GM21737 (cell line): ENCODE data around the gene HSPA9.
A peak's percentile ranks its signal among the peaks of the same experiment; 100 is the strongest.

Experiments
- ATAC-seq: cut with Tn5 transposase; IDR thresholded peaks from one replicate; pipeline ENCODE4 v1.9.1; 2021; ENCODE audit warnings: mild to moderate bottlenecking, moderate library complexity; ENCODE audit not compliant: unreplicated experiment

HSPA9 gene

DNA sequence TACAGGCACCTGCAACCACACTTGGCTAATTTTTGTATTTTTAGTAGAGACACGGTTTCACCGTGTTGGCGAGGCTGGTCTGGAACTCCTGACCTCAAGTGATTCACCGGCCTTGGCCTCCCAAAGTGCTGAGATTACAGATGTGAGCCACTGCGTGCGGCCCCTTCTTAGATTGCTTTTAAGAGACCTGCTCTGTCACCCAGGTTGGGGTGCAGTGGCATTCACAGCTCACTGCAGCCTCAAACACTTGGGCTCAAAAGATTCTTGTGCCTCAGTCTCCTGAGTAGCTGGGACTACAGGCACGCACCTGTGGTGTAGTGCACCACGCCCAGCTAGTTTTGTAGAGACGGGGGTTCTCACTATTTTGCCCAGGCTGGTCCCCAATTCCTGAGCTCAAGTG lies 11.0 kb downstream of the HSPA9 start:
- no peak for ATAC-seq

DNA sequence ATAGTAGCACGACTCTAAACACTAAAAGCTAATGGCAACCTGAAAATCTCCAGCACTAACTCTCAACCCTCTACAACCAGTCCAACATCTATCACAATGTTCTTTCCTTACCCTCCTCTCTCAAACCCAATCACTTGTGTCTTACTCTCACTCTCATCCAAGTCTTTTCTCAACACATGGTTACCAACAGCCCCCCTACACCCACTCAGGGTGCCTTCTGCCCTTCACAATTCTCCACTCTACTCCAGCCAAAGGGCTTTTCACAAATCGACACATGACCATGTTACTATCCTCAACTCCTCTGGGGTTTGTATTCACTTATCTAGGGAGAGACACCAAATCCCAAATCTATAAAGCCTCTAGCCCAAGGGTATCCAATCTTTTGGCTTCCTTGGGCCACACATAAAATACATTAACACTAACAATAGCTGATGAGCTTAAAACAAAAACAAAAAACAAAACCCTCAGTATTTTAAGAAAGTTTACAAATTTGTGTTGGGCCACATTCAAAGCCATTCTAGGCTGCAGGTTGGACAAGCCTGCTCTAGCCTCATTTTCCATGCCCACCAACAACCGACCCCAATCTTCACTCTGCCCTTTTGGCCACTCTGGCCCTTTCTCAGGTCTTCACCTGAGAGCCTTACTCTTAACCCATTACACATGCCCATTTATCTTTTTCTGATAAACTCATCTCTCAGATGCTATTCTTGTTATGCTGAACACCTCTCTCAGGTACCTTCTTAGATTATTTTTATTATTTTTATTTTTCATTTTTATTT lies 11.7 kb downstream of the HSPA9 start:
- no peak for ATAC-seq

DNA sequence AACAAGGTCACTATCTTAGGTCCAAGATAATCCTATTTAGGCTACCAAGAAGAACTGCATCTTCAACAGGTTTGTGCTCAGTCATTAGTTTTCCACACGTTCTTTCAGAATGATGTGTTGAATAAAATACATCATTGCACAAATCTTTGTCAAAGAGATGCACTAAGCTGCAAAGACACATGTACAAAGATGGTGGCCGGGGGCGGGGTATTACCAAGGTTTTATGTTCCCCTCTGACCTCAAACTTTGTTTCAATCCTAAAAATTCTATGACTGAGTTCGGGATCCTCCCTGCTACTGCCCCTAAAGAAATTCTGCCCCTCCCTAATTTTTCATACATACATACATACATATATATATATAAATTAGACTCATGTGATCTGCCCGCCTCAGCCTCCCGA lies 14.2 kb downstream of the HSPA9 start:
- ATAC-seq: no peak

DNA sequence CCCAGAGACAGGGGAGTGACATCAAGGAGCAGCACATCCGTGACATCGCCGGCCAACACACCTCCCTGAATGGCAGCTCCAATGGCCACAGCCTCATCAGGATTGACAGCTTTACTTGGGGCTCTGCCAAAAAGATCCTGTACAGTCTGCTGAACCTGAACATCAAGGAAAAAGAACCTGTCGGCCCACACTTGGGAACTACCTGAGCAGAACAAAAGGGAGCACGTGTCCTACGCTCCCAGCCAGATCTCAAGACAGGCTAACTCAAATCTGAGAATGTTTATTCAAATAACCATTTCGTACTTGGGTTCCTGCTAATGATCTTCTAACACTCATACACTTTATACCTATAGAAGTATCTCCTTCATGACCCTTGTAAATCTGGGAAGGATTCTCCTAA lies 15.3 kb downstream of the HSPA9 start:
- ATAC-seq: no peak

DNA sequence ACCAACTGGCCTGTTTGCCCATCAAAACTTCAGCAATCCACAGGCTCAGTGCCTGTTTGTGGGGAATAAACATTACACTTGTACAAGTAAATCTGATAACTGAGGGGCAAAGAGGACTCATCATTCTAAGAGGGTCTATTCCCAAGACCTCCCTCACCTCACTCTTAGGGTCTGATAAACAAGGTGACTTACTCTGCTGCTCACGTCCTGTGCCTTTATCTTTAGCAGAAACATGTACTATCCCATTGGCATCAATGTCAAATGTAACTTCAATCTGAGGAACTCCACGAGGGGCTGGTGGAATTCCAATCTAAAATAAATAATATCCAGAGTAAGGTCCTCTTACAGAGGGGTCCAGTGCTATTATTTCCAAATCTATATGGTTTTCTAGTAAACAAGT lies 17.5 kb downstream of the HSPA9 start:
- no peak for ATAC-seq

DNA sequence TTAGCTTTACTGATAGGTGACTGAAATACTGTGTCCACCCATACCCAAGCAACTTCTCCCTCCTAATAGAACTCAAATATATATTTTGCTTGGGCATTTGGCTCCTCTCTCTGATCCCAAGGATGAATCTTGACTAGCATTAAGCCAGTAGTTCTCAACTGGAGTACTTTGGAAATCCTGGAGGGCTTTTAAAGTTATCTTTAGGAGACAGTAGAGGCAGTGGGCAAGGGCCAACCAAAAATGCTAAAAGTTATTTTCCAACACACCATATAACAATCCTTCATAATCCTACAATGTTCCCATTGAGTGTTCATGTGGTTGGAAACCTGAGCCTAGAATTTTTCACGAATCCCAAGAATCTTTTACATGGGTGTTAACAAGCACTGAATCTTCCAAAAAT lies 21.1 kb downstream of the HSPA9 start:
- no peak for ATAC-seq

DNA sequence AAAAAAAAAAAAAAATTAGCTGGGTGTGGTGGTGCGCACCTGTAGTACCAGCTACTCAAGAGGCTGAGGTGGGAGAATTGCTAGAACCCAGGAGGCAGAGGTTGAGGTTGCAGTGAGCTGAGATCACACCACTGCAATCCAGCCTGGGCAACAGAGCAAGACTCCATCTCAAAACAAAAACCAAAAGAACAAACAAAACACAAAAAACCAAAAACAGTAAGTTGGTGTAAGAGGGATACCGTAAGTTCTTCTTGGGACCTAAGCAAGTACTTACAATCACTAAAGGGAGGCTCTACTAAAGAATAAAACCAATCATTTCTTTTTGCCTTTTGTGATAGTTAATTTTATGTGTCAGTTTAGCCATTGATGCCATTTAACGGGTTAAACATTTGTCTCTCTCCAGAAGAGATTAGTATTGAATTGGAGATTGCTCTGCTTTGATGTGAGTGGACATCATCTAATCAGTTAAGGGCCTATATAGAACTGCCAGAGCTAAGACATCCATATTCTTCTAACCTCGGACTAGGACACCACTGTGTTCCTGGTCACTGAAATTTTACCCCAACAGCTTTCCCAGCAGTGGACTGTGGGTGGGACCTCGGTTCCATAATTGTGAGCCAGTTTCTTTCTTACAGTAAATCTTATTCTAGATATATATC lies 21.6 kb downstream of the HSPA9 start:
- no peak for ATAC-seq

DNA sequence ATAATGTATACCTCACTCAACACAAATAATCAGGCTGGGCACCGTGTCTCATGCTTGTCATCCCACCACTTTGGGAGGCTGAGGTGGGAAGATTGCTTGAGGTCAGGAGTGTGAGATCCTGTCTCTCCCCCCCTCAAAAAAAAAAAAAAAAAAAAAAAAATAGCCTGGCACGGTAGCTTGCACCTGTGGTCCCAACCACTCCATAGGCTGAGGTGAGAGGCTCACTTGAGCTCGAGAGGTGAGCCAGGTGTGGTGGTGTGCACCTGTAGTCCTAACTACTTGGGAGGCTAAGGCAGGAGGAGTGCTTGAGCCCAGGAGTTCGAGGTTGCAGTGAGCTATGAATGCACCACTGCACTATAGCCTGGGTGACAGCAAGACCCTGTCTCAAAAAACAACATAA lies 22.5 kb downstream of the HSPA9 start:
- ATAC-seq: no peak

DNA sequence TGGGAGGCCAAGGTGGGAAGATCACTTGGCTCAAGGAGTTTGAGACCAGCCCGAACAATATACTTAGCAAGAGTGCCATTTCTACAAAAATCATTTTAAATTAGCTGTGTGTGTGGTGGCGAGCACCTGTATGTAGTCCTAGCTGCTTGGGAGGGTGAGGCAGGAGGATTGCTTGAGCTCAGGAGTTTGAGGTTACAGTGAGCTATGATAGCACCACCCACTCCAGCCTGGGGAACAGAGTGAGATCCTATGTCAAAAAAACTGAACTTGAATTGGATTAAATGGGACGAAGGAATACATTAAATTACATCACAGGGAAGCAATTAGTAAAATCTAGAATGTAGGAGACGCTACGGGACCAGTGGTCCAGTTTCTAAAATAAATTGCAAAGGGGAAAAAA lies 25.8 kb downstream of the HSPA9 start:
- no peak for ATAC-seq

DNA sequence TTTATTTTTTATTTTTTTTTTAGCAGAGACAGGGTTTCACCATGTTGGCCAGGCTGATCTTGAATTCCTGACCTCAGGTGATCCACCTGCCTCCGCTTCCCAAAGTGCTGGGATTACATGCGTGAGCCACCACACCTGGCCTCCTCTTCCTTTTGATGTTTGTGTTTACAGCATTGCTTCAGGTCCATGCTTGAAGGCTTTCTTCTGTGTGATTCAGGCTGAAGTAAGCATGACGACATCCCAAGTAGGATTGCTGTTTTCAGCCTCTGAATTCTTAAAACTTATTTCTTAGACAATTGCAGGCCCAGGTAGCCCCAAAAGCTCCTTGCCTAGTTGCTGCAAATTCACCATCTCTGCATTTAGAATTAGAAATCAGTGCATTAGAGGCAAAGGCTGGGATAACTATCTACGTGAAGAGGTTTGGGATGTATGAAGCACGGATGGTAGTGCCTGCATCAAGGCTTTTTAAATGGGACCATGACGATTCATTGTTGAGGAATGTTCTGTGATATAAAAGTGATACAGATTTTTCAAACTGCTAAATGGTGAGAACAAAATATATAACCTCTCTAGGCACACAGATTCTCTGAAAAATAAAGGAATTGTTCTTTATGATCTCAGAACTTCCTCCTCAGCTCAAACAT lies 29.2 kb downstream of the HSPA9 start:
- no peak for ATAC-seq

DNA sequence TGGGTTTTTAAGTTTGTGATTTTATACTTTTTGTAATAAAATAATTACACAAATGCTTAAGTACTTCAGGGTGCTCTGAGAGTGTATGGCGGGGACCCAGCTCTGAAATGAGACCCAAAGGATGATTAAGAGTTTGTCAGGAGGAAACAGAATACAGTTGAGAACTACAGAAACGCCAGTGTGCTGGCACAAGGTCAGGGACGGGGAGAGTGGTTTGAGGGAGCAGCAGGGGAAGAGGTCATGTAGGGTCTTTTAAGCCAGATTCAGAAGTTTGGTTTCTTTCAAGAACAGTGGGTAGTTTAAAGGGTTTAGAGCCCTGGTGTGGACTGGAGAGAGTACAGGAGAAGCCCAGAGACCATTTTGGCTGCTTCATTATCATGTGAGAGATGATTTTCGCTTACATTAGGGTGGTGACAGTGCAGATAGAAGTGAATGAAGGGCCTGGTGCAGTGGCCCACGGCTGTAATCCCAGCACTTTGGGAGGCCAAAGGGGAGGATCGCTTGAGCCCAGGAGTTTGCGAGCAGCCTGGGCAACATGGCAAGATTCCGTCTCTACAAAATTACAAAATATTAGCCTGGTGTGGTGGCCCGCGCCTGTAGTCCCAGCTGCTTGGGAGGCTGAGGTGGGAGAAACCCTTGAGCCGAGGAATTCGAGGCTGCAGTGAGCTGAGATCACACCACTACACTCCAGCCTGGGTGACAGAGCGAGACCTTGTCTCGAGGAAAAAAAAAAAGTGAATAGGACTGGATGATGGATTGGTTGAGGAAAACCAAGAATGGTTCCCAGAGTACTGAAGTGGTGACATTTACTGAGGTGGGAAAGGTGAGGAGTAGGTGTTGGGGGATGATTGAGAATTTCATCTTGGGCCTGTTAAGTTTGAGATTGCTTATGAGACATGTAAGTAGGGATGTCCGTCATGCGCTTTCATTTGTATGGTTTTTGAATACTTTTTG lies 30.7 kb downstream of the HSPA9 start:
- no peak for ATAC-seq

DNA sequence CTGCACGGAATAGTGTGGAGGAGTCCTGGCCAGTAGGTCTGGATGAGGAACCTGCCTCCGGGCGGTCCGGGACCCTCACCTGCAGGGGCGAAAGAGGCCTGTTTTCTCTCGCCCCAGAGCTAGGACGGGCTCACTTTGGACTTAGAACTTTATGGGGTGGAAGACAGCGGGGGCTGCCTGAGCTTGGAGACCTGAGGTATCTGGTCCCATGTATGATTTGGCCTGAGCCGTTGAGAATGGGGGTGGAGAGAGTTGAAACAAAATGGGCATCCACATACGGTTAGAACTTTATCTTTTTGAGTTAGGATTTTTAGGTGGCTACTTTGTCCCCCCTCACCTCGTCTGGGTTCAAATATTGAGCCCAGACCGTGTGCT lies 31.5 kb downstream of the HSPA9 start:
- peak; percentile 29 for ATAC-seq

DNA sequence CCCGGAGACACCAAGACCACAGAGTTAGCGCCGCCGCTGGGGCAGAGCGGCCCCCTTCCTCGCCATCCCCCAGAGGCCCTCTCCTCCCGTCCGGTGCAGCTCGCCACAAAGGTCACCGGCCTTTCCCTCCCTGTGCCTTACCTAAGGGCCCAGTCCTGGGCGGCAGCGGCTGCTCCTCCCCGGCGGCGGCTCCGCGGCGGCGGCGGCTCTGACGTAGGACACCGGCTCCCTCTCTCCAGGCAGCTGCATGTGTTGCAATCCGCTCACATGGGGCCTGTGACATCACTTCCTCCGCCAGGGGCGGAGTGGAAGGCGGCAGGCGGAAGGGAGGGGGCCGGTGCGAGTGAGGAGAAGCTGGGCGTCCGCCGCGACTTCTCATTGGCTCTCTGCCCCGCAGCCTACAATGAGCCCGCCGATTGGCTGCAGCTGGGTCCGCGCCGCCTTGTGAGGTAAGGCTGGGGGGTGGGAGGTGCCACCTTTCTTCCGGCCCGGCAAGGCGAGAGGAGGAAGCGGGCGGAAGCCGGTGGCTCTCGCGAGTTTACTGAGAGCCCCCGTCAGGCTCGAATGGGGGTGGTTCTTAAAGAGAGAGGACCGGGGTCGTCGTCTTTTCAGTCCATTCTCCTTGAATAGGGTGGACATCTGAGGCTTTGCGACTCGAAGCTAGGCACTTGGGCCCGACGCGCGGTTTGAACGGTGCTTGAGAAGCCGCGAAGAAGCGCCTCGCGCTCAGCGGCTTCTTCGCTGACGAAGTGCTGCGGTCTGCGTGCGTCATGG lies 32.1 kb downstream of the HSPA9 start, which contains the start of gene ETF1:
TSS of gene ETF1 (minus strand) at position 281 of the 774 bp plus-strand sequence. CDS start 318 bp downstream, outside the sequence.
- ATAC-seq: peak; percentile 90

DNA sequence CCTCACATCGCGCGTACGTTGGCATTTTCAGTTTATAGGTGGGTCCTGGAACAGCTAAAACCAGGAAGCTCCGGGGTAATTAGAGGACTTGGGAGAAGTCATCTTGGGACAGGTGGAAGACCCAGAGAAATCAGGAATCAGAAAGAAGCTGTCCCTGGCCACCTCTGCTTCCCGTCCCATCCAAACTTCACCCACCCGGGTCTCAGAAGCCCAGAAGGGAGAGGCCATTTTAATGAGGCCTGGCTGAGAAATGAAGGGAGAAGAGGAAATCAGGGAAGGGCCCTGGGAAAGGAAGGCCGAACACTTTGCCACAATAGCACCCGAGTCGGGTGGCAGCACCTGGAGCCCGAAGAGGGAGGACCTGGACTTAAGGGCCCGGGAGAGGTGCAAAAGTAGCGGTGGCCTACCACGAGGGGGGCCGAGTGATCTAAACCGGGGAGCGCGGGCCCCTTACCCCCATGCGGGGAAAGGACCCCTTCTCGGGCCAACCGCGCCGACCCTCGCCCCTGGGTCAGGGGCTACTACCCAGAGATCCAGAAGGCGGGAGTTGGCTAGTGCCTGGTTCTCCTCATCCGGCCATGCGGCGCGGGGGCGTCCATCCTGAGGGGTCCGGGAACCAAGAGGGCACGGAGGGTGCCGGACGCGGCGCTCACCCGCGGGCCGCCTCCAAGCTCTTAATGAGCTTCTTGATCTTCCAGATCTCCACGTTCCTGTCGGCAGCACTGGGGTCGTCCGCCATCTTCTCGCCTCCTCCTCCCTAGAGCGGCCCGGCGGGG lies 32.8 kb downstream of the HSPA9 start:
- ATAC-seq: no peak

DNA sequence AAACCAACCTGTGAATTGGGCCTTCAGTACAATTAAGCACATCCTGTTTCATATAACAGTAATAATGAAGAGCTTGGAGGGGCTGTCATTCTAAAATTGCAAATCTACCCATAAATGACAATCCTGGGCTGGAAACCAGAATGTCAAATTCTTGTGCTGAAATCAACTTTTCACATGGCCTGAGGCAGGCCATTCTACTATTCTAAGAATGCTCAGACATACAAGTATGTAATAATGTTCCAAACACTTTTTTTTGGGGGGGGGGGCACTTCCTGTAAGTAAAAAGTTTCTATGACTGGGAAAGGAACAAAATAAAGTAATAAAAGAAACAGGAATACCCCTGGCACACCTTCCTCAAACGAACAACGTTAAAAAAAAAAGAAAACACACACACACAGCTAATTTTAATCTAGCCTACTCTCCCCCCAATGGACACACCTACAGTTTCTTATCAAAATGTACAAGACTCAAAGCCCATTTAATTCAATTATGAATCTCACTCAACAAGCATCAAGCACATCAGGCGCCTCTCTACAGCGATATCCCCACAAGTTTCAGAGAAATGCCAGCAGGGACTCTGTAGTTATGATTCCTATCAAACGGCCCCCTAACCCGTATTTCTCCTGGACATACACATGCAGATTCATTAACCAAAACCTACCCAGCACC lies 33.6 kb downstream of the HSPA9 start:
- no peak for ATAC-seq

DNA sequence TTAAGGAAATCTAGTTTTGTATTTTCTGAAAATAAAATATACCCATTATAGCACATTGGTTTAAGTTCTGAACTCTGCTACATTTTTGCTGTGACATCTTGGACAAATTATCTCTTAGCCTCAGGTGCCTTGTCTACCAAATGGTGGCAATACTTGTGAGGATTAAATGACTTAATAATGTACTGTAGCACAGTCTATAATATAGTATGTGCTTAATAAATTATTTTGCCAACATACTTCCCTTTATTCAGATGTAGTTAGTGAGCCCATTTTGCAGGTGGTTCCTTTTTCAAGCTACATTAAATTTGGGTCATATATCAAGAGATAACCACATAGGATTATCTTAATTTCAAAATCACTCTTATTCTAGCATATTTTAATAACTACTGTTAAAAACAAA lies 35.4 kb downstream of the HSPA9 start:
- no peak for ATAC-seq

DNA sequence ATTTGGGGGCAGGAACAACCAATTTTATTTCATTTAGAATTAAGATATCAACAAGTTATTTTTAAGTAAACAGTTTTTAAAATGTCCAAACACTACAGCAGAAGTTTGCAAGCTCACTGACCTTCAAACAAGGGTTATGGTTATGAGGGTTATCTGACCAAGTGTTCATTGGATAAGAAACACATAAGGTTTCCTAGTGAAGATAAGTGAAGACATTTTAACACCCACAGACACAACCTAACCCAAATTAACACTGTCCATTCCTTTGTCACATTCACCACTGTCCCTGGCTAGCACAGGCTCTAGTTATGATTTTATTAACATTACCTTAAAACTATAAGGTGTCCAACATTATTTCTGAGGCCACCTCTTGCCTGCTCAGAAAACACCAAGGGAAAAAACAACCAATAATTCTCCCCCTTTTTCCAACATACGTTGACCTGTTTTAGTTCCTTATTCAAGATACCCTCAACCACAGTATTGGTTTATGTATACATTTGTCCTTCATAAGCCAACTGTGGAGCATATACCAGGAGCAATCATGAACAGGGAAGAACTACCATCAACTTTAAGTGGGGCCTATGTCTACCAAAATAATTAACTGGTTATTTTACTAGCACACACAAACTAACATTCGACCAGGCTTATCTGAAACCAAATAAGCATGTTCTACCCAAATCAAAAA lies 36.1 kb downstream of the HSPA9 start:
- no peak for ATAC-seq

DNA sequence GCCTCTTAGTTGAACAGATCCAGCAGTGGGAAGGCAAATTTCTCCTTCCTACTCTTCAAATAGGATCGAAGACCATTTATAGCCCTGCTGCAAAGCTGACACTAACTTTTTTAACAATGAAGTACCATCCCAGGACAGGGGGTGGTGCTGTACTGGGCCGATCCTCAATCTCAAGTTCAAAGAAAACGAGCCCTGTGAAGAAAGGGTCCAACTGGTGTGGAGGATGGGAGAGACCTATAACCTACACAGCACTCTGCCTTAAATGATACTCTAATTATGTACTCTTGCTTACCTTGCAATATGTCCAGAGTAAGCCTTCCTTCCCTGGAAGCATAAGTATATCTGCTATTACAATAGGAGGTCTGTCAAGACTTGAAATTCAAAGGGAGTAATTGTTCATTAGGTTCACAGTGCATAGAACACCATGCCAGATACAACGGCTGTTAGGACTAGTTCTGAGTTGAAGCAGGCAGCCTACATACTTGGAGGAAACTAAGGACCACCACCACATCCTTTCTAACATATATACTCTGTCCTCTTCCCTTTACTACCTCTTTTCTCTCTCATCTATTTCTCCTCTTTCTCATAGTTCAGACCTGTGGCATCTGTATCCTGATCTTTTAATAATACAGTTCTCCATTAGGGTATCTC lies 38.4 kb downstream of the HSPA9 start:
- no peak for ATAC-seq
